ENCODE results near the gene ROMO1.
"Not testable (repeated sequence)": the region's sequence is repeated elsewhere in the genome, so short reads cannot be mapped to it uniquely, and the experiment has no call there.

ROMO1 gene

DNA sequence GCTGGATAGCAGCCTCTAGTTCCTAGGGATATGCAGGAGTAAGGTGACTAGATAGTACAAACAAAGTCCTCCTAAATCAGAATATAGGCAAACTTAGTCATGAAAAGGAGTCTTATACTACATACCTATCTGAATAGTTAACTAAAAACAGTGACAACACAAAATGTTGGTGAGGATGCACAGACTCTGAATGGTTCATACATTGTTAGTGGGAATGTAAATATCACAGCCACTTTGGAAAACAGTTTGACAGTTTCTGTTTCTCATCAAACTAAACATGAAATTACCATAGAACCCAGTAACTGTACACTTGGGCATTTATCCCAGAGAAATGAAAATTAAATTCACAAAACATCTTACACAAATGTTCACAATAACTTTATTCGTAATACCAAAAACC is 17.2 kb upstream of the ROMO1 start:
- DNase-seq (ENCODE audit: low read depth), result no peak

DNA sequence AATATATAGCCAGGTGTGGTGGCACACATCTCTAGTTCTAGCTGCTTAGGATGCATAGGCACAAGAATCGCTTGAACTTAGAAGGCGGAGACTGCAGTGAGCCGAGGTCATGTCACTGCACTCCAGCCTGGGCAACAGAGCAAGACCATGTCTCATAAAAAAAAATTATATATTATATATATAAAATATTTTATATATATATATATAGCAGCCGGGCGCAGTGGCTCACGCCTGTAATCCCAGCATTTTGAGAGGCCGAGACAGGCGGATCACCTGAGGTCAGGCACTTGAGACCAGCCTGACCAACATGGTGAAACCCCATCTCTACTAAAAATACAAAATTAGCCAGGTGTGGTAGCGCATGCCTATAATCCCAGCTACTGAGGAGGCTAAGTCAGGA is 13.8 kb upstream of the ROMO1 start:
- not testable (repeated sequence) for DNase-seq (ENCODE audit: low read depth)

DNA sequence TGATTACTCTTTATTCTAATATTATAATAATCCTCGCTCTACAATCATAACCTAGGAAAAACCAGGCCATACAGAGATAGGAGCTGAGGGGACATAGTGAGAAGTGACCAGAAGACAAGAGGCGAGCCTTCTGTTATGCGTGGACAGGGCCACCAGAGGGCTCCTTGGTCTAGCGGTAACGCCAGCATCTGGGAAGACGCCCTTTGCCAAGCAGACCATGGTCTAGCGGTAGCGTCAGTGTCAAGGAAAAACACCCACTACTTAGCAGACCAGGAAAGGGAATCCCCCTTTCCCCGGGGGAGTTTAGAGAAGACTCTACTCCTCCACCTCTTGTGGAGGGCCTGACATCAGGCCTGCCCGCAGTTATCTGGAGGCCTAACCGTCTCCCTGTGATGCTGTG is 12.3 kb upstream of the ROMO1 start:
- DNase-seq (ENCODE audit: low read depth), result not testable (repeated sequence)

GRCh38 chr20:35690265-35690664 is 8.9 kb upstream of the ROMO1 start:
- DNase-seq (ENCODE audit: low read depth), result no peak

GRCh38 chr20:35695245-35695749 is 3.9 kb upstream of the ROMO1 start:
- DNase-seq (ENCODE audit: low read depth), result no peak

DNA sequence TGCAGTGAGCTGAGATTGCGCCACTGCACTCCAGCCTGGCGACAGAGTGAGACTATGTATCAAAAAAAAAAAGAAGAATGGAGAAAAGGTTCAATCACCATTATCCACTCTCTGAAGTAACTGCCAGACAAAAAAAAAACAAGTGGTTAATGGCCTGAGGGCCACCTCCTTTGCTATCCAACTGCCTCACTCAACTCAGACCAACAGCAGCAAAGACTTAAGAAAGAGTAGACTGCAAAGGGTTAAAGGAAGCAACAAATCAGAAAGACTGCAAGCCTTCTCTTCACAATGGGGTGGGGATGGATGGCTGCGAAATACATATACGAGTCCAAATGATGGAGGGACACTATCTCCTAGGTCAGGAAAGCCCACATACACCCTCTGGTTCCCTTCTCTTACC is 3.2 kb upstream of the ROMO1 start:
- DNase-seq (ENCODE audit: low read depth), result no peak

- DNase-seq (ENCODE audit: low read depth), result no peak
These were observed 1.4 kb upstream of the ROMO1 start for GRCh38 chr20:35697696-35698297.

DNA sequence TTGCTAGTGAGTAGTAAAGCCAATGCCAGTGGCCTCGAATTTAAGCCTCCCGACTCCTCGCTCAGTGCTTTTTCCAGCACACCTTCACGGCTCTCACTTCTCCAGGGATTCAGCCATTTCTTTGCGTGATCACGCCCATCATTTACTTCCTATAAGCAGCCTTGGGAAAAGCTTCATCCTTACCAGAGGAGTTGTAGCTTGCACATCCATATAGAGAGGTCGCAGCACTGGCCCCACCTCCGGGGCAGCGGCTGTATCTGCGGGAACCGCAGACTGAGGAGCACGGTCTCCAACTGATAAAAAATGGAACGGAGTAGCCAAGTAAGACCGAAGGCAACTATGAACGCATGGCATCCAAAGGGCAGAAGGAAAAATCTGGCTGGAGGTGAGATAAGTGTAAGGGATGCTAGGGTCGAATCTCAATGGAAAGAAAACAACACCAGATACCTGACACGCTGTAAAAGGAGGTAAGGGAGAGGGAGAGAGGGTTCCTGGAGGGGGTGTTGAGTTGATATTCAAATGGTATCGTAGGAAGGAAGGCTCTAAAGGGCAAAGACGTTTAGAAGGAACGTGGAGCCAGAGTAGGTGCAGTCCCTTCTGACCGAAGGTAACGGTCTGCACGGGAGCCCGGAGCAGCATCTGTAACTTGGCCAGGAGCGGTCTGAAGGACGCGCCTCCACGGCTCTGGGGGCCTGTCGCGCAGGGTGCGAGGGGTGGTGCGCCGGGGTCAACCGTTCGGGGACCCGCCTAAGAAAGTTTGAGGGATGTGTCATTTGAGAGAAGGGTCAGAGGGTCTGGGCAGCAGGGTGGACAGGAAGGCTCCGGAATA is 693 bp upstream of the ROMO1 start:
- DNase-seq (ENCODE audit: low read depth), result no peak

DNA sequence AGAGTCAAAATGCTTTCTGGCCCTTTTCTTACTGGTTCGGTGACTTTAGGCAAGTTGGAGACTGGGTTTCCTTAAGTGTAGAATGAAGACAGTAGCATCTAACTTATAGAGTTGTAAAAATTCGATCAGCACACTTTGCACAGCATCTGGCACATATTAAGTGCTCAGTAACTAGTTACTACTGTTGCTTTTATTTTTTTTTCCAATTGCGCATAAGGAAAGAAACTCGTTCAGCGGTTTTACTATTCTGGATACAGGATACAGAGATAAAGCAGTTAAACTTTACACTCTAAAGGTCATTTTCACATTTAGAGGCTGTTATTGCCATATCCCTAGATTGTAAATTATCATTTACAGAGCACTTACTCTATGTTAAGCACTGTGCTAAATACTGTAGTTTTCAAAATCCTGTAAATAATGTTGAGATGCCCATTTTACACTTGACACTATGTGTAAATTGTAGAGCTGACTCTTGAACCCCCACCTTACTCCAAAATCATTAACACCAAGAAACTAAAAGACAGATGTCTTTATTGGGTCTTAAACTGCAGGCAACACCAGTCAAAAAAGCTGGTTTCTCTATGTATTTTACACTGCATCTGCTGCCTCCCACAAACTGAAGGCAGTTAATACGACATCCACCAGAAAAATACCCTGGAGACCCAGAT is 886 bp downstream of the ROMO1 start:
- DNase-seq (ENCODE audit: low read depth), result no peak

GRCh38 chr20:35700625-35701148 is 1.5 kb downstream of the ROMO1 start:
- no peak for DNase-seq (ENCODE audit: low read depth)

GRCh38 chr20:35702051-35702823 is 3.0 kb downstream of the ROMO1 start:
- DNase-seq (ENCODE audit: low read depth), result no peak

- no peak for DNase-seq (ENCODE audit: low read depth)
These were observed 3.9 kb downstream of the ROMO1 start for GRCh38 chr20:35702824-35703695.

DNA sequence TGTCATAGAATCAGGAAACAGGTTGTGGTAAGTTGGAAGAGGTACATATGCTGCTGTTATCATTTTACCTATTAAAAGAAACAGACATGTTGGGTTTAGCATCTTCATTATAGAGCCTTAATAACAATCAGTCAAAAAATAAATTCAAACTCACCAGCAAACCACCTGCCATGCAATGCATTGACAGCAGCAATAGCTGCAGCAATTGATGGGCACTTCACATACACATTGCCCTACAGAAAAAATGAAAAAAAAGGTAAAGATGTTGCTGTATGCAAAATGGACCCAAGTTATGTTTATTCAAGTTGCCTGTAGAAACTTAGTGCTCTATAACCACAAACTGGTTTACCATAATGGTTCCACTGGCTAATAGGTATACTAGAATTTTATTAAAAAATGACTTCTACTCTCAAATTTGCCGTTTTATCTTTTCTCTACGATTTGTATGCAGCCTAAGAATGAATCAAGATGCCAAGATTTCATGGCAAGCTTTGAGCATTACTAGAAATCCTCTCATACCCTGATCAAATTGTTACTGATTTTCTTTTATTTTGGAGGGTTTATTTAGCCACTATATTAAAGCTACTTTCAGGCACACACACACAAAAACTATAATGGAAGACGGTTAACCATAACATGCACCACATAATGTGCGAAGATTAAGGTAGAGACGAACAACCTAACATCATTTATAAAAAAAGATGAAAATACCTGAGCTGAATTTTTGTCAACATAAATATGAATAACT is 5.5 kb downstream of the ROMO1 start:
- no peak for DNase-seq (ENCODE audit: low read depth)

GRCh38 chr20:35705894-35706293 is 6.7 kb downstream of the ROMO1 start:
- not testable (repeated sequence) for DNase-seq (ENCODE audit: low read depth)

GRCh38 chr20:35706591-35707529 is 7.7 kb downstream of the ROMO1 start:
- DNase-seq (ENCODE audit: low read depth), result not testable (repeated sequence)

DNA sequence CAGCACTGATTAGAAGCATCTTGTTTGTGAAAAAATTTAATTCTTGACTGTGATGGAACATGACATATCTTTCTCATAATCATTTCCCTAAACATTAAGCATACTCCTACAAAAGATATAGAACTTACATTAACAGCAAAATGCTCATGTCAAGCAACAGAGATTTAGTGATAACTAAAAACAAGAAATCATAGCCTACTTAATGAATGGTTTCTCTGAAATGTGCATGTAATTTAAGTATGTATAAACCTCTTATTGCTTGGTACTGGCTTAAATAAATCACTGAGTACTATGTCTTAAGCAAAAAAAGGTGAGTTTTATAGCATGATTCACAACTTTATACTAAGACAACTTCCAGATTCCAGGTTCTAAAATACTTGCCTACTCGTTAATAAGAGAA is 9.3 kb downstream of the ROMO1 start:
- no peak for DNase-seq (ENCODE audit: low read depth)

DNA sequence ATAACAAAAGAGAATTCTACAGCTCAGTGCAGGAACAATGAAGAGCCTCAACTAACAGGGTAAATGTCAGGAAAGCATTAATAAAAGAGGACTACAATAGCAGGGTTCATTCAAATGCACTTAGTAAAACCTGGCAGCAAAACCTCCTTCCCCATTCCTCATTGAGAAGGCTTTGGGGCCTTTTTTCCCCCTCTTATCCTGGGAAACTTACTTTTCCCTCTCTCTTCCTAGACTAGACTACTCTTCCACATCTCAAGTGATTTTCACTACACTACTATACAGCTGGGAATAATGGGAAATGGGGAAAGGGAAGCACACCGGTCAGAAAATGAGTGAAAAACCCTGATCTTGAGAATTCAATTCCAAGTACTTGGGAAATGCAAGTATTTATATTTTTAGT is 10.1 kb downstream of the ROMO1 start:
- no peak for DNase-seq (ENCODE audit: low read depth)

DNA sequence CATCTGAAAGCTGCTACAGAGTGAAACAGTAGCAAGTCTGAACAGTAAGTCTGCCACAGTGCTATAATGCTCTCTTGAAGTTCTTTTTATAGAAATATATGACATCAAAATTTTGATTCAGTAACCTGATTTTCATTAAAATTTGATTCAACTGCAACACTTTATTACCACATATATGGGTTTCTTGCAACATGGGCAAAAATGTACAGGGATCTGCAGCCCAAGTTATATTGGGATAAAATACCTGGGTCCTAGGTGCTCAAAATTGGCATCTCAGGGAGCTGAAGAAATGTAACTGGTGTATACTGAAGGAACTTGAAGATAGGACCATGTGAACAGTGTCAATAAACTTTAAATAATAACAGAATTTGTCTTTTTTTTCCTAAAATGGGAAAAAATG is 10.8 kb downstream of the ROMO1 start:
- no peak for DNase-seq (ENCODE audit: low read depth)
